PC-9 (cell line): ENCODE data around the gene KIF5C.

Experiments used
- CTCF ChIP-seq: fragments of 200-600 bp; sonication (generic); conservative IDR thresholded peaks from 2 replicates; pipeline ENCODE4 v1.6.1; 2017; ENCODE audit warnings: mixed run types, antibody characterized with exemption, mild to moderate bottlenecking, moderate library complexity
- EZH2 ChIP-seq: fragments of 200-600 bp; sonication (generic); IDR thresholded peaks from 2 replicates; pipeline ENCODE4 v1.8.0; 2017; ENCODE audit warnings: antibody characterized with exemption, low read depth

GRCh38 chr2:149038442-149039212, 163.6 kb downstream of the KIF5C start, which contains the start of gene LYPD6B:
- TF ChIP-seq CTCF, result no peak
- no peak for TF ChIP-seq EZH2
